ENCODE data around the gene PREX1. TPM values are rescaled to one million over a fixed set of nuclear protein-coding genes. Genes with fewer than 3 reads are reported as not detected.

The PREX1 gene
- total and polyA plus RNA-seq, 2 experiments from 2014 or later: 2.4 to 10.3 TPM

DNA sequence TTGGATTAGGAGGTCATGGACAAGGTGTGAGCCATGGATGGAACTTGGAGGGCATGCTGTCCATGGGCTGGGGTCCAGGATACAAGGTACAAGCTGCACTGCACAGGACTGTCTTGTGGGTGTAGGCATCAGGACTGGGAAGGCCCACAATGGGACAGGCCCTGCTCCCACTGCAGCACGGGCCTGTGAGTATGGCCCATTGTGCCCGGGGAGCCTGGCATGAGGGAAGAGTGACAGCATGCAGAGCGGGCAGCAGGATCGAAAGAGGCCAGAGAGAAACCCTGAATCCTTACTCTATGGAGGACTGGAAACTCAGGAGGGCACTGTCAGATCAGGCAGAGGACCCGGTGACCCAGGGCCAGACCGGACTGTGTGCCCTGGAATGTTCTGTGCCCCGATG, 211.3 kb downstream of the PREX1 start:
- Histone ChIP-seq H3K9me2 (ENCODE audit: insufficient read depth) (no peaks in the 10 kb centered on the region), H3K4me2 (no peak overlapping the region), H3K27ac (ENCODE audit: low read depth) (no peak overlapping the region), H2AFZ (no peak overlapping the region), H3K79me2 (replicated peaks; ENCODE audit: insufficient read depth) (no peaks in the 10 kb centered on the region), H4K20me1 (replicated peaks; ENCODE audit: insufficient read depth) (no peaks in the 10 kb centered on the region), H3K36me3 (ENCODE audit: insufficient read depth) (no peaks in the 10 kb centered on the region), H3K4me1 (ENCODE audit: insufficient read depth) (no peaks in the 10 kb centered on the region; the same call in 1 of the 2 replicates), H3K27me3 (ENCODE audit: insufficient read depth) (no peaks in the 10 kb centered on the region), H3F3A (replicated peaks; ENCODE audit: low read depth) (no peaks in the 10 kb centered on the region), H3K4me3 (no peak overlapping the region)
- TF ChIP-seq STAT1 (IDR thresholded peaks at IDR 0.05; ENCODE audit: unreplicated experiment): no peak
- no peak for TF ChIP-seq EZH2 (IDR thresholded peaks at IDR 0.05; ENCODE audit: low read depth, unreplicated experiment)
- no peak for TF ChIP-seq JUNB (IDR thresholded peaks at IDR 0.05; ENCODE audit: unreplicated experiment)
- no peak for TF ChIP-seq POLR2AphosphoS5 (IDR thresholded peaks at IDR 0.05; ENCODE audit: low read depth)
- no peak for TF ChIP-seq ETS1 (IDR thresholded peaks at IDR 0.05)
- TF ChIP-seq ZNF331 (CRISPR knock-in tag; IDR thresholded peaks at IDR 0.05; ENCODE audit: low read depth): no peak
- TF ChIP-seq NANOG (IDR thresholded peaks at IDR 0.05; ENCODE audit: borderline replicate concordance): no peak
- no peak for TF ChIP-seq REST (IDR thresholded peaks at IDR 0.05; ENCODE audit: unreplicated experiment)
- TF ChIP-seq ZNF114 (CRISPR knock-in tag; IDR thresholded peaks at IDR 0.05): no peak
- TF ChIP-seq EZH2phosphoT487 (IDR thresholded peaks at IDR 0.05; ENCODE audit: unreplicated experiment): no peak
- no peak for TF ChIP-seq CTCF (conservative IDR thresholded peaks at IDR 0.05; ENCODE audit: low read depth in 2 of 2)
- TF ChIP-seq CREB1 (CRISPR knock-in tag; IDR thresholded peaks at IDR 0.05; ENCODE audit: low read depth): no peak
- TF ChIP-seq, protein P1, sequence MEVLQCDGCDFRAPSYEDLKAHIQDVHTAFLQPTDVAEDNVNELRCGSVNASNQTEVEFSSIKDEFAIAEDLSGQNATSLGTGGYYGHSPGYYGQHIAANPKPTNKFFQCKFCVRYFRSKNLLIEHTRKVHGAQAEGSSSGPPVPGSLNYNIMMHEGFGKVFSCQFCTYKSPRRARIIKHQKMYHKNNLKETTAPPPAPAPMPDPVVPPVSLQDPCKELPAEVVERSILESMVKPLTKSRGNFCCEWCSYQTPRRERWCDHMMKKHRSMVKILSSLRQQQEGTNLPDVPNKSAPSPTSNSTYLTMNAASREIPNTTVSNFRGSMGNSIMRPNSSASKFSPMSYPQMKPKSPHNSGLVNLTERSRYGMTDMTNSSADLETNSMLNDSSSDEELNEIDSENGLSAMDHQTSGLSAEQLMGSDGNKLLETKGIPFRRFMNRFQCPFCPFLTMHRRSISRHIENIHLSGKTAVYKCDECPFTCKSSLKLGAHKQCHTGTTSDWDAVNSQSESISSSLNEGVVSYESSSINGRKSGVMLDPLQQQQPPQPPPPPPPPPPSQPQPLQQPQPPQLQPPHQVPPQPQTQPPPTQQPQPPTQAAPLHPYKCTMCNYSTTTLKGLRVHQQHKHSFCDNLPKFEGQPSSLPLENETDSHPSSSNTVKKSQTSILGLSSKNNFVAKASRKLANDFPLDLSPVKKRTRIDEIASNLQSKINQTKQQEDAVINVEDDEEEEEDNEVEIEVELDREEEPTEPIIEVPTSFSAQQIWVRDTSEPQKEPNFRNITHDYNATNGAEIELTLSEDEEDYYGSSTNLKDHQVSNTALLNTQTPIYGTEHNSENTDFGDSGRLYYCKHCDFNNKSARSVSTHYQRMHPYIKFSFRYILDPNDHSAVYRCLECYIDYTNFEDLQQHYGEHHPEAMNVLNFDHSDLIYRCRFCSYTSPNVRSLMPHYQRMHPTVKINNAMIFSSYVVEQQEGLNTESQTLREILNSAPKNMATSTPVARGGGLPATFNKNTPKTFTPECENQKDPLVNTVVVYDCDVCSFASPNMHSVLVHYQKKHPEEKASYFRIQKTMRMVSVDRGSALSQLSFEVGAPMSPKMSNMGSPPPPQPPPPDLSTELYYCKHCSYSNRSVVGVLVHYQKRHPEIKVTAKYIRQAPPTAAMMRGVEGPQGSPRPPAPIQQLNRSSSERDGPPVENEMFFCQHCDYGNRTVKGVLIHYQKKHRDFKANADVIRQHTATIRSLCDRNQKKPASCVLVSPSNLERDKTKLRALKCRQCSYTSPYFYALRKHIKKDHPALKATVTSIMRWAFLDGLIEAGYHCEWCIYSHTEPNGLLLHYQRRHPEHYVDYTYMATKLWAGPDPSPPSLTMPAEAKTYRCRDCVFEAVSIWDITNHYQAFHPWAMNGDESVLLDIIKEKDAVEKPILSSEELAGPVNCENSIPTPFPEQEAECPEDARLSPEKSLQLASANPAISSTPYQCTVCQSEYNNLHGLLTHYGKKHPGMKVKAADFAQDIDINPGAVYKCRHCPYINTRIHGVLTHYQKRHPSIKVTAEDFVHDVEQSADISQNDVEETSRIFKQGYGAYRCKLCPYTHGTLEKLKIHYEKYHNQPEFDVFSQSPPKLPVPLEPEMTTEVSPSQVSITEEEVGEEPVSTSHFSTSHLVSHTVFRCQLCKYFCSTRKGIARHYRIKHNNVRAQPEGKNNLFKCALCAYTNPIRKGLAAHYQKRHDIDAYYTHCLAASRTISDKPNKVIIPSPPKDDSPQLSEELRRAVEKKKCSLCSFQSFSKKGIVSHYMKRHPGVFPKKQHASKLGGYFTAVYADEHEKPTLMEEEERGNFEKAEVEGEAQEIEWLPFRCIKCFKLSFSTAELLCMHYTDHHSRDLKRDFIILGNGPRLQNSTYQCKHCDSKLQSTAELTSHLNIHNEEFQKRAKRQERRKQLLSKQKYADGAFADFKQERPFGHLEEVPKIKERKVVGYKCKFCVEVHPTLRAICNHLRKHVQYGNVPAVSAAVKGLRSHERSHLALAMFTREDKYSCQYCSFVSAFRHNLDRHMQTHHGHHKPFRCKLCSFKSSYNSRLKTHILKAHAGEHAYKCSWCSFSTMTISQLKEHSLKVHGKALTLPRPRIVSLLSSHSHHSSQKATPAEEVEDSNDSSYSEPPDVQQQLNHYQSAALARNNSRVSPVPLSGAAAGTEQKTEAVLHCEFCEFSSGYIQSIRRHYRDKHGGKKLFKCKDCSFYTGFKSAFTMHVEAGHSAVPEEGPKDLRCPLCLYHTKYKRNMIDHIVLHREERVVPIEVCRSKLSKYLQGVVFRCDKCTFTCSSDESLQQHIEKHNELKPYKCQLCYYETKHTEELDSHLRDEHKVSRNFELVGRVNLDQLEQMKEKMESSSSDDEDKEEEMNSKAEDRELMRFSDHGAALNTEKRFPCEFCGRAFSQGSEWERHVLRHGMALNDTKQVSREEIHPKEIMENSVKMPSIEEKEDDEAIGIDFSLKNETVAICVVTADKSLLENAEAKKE (CRISPR knock-in tag; IDR thresholded peaks at IDR 0.05): no peak
- Mint-ChIP-seq H3K27ac (no peak overlapping the region), H3K9me3 (no peaks in the 10 kb centered on the region; the same call in 2 of the 3 replicates), H3K4me3 (no peak overlapping the region), H3K4me1 (peaks cover 5% of the 10 kb centered on the region; the same call in 2 of the 3 replicates), H3K27me3 (ENCODE audit: insufficient read depth, low read depth, poor library complexity) (peaks cover 14% of the 10 kb centered on the region), H3K36me3 (ENCODE audit: low read depth) (no peaks in the 10 kb centered on the region)
- DNase-seq (ENCODE audit: low spot score): no peak
- ATAC-seq: no peak
